IMR-90 (cell line): ENCODE results near the gene MESP2. TPM values are rescaled to one million over a fixed set of nuclear protein-coding genes. Genes with fewer than 3 reads are reported as not detected.
A peak's percentile ranks its signal among the peaks of the same experiment; 100 is the strongest.

Source experiments
- ATAC-seq: fragments of 200-7000 bp; cut with Tn5 transposase; 2 replicates; pipeline ENCODE4 v1.9.1; 2020; ENCODE audit warnings: low read depth, mild to moderate bottlenecking, moderate library complexity
- BruUV-seq: library from RNA; stranded (reverse); fragments of 400-500 nt; replicated peaks from 2 replicates; lab custom pipeline; 2021; lab: Mats Ljungman, UMichigan
- CTCF ChIA-PET: fragments of 300-600 bp; formaldehyde crosslinking; extraction: SDS; loops from one replicate; lab custom pipeline; 2021; ENCODE audit warnings: antibody characterized with exemption; lab: Yijun Ruan, JAX
- POLR2A ChIA-PET: fragments of 300-600 bp; sonication (Branson Sonifier 250); formaldehyde crosslinking; loops from one replicate; lab custom pipeline; 2022; ENCODE audit warnings: antibody characterized with exemption; ENCODE audit not compliant: unreplicated experiment; lab: Charles Lee
- DNase-seq: peaks from one replicate; pipeline ENCODE4 v3.0.0; 2013
- H2AFZ ChIP-seq: replicated peaks from 2 replicates; pipeline ENCODE3; 2013; ENCODE audit warnings: low read length, mild to moderate bottlenecking; ENCODE audit not compliant: poor library complexity
- H2AK5ac ChIP-seq: 2 replicates; pipeline ENCODE4 v1.6.1; 2013; ENCODE audit warnings: low read depth, low read length, inconsistent platforms
- H2AK9ac ChIP-seq: replicated peaks from 2 replicates; pipeline ENCODE3; 2013; ENCODE audit warnings: mild to moderate bottlenecking, low read depth, low read length, moderate library complexity; ENCODE audit not compliant: poor library complexity
- H2BK120ac ChIP-seq: 2 replicates; pipeline ENCODE4 v1.6.1; 2013; ENCODE audit warnings: low read depth, low read length, inconsistent platforms
- H2BK15ac ChIP-seq: 3 replicates; pipeline ENCODE4 v1.6.1; 2013; ENCODE audit warnings: low read depth, low read length, inconsistent platforms
- H2BK20ac ChIP-seq: 2 replicates; pipeline ENCODE4 v1.6.1; 2013; ENCODE audit warnings: low read depth, mild to moderate bottlenecking, inconsistent platforms, low read length, moderate library complexity
- H2BK5ac ChIP-seq: 2 replicates; pipeline ENCODE4 v1.6.1; 2013; ENCODE audit warnings: mild to moderate bottlenecking, low read depth, low read length, inconsistent platforms; ENCODE audit not compliant: poor library complexity, severe bottlenecking
- H3K14ac ChIP-seq: replicated peaks from 2 replicates; pipeline ENCODE4 v1.6.1; 2013; ENCODE audit warnings: low read depth, low read length, inconsistent platforms
- H3K18ac ChIP-seq: 2 replicates; pipeline ENCODE4 v1.6.1; 2013; ENCODE audit warnings: low read depth, low read length, control low read depth
- H3K23ac ChIP-seq: 2 replicates; pipeline ENCODE4 v1.6.1; 2013; ENCODE audit warnings: low read depth, low read length, inconsistent platforms
- H3K27ac ChIP-seq: 2 replicates; pipeline ENCODE4 v1.5.1; 2013; ENCODE audit warnings: mild to moderate bottlenecking, control low read depth, low read length; ENCODE audit not compliant: insufficient read depth
- H3K27me3 ChIP-seq: 2 replicates; pipeline ENCODE4 v1.6.1; 2013; ENCODE audit warnings: low read length; ENCODE audit not compliant: control insufficient read depth, insufficient read depth
- H3K36me3 ChIP-seq: 2 replicates; pipeline ENCODE4 v1.6.1; 2013; ENCODE audit warnings: low read length, mixed read lengths; ENCODE audit not compliant: control insufficient read depth, insufficient read depth
- H3K4ac ChIP-seq: 2 replicates; pipeline ENCODE4 v1.6.1; 2013; ENCODE audit warnings: low read depth, low read length, inconsistent platforms
- H3K4me1 ChIP-seq: 2 replicates; pipeline ENCODE4 v1.6.1; 2013; ENCODE audit warnings: low read length, mixed read lengths; ENCODE audit not compliant: control insufficient read depth, insufficient read depth
- H3K4me2 ChIP-seq: 2 replicates; pipeline ENCODE4 v1.6.1; 2013; ENCODE audit warnings: low read depth, mild to moderate bottlenecking, control low read depth, low read length, moderate library complexity
- H3K4me3 ChIP-seq: 2 replicates; pipeline ENCODE4 v1.5.1; 2013; ENCODE audit warnings: low read depth, mild to moderate bottlenecking, control low read depth, low read length, moderate library complexity; ENCODE audit not compliant: insufficient read depth
- H3K56ac ChIP-seq: 2 replicates; pipeline ENCODE4 v1.6.1; 2013; ENCODE audit warnings: low read length, inconsistent platforms; ENCODE audit not compliant: insufficient read depth; ENCODE audit errors: extremely low read depth
- H3K79me1 ChIP-seq, 2 experiments: 2 replicates each; pipeline ENCODE4 v1.6.1; 2013; ENCODE audit warnings: low read length in 2 of 2, inconsistent platforms in 1 of 2, low read depth in 1 of 2
- H3K9ac ChIP-seq: 2 replicates; pipeline ENCODE4 v1.6.1; 2013; ENCODE audit warnings: low read depth, low read length, control low read depth
- H3K9me1 ChIP-seq: 2 replicates; pipeline ENCODE4 v1.6.1; 2013; ENCODE audit warnings: low read length, inconsistent platforms; ENCODE audit not compliant: insufficient read depth
- H3K9me3 ChIP-seq: 2 replicates; pipeline ENCODE4 v1.6.1; 2013; ENCODE audit warnings: low read length; ENCODE audit not compliant: control insufficient read depth, insufficient read depth
- H4K20me1 ChIP-seq: 2 replicates; pipeline ENCODE4 v1.6.1; 2013; ENCODE audit warnings: low read length, inconsistent platforms; ENCODE audit not compliant: insufficient read depth
- H4K5ac ChIP-seq: 2 replicates; pipeline ENCODE4 v1.6.1; 2013; ENCODE audit warnings: mild to moderate bottlenecking, low read depth, low read length, control low read depth
- H4K8ac ChIP-seq, 2 experiments: 2 replicates each; pipeline ENCODE4 v1.6.1; 2013; ENCODE audit warnings: low read depth in 2 of 2, low read length in 2 of 2, control low read depth in 1 of 2, inconsistent platforms in 1 of 2
- H4K91ac ChIP-seq: 2 replicates; pipeline ENCODE4 v1.6.1; 2013; ENCODE audit warnings: low read depth, low read length, inconsistent platforms; ENCODE audit not compliant: insufficient read depth
- BHLHE40 ChIP-seq: fragments of 150-350 bp; IDR thresholded peaks from 2 replicates; pipeline ENCODE4 v1.6.1; 2016; ENCODE audit warnings: mild to moderate bottlenecking, low read depth, low read length
- FOS ChIP-seq: fragments of 150-350 bp; IDR thresholded peaks from 2 replicates; pipeline ENCODE4 v1.6.1; 2016; ENCODE audit warnings: low read depth, low read length
- MAFK ChIP-seq: IDR thresholded peaks from 2 replicates; pipeline ENCODE4 v1.6.1; 2012; ENCODE audit warnings: low read depth, low read length, improper control_type of control experiment
- WGBS, 2 experiments: methylation state at CpG; one replicate each; pipeline versions ENCODE4 v1.1.5 to v1.1.7; 2013; ENCODE audit warnings: missing lambda C conversion rate in 2 of 2; ENCODE audit not compliant: insufficient read length in 1 of 2; ENCODE audit errors: extremely low coverage in 2 of 2; 5-methylcytosine and 5-hydroxymethylcytosine counted together
- dilution Hi-C: fragments of 300-500 bp; cut with HindIII; formaldehyde crosslinking; loops from one replicate; pipeline ENCODE4 v1.14.3; 2018; ENCODE audit warnings: low sequenced_read_pairs; ENCODE audit not compliant: unreplicated experiment
- in situ Hi-C: fragments of 300-500 bp; cut with MboI; formaldehyde crosslinking; loops from 3 replicates; pipeline ENCODE4 v1.14.3; 2019; ENCODE audit warnings: low sequenced_read_pairs, inconsistent platforms, mixed read lengths
- intact Hi-C: fragments of 100-400 bp; cut with micrococcal nuclease; formaldehyde crosslinking; loops from 2 replicates; pipeline ENCODE4 v1.10.0; 2022
- polyA plus RNA-seq, 3 experiments: library from polyadenylated mRNA; depleted of rRNA; stranded (reverse); fragments of >200 nt; gene quantifications; 2 replicates each; pipeline ENCODE4 v1.2.3, GENCODE V29; 2012; ENCODE audit warnings: low replicate concordance in 1 of 3
- total RNA-seq: library from RNA; depleted of rRNA; stranded (reverse); fragments of >200 nt; gene quantifications from 2 replicates; pipeline ENCODE4 v1.2.3, GENCODE V29; 2012

MESP2 gene
- total and polyA plus RNA-seq, 2 of the 4 experiments (the other 2 are of a cell fraction): 0.18 to 0.32 TPM

DNA sequence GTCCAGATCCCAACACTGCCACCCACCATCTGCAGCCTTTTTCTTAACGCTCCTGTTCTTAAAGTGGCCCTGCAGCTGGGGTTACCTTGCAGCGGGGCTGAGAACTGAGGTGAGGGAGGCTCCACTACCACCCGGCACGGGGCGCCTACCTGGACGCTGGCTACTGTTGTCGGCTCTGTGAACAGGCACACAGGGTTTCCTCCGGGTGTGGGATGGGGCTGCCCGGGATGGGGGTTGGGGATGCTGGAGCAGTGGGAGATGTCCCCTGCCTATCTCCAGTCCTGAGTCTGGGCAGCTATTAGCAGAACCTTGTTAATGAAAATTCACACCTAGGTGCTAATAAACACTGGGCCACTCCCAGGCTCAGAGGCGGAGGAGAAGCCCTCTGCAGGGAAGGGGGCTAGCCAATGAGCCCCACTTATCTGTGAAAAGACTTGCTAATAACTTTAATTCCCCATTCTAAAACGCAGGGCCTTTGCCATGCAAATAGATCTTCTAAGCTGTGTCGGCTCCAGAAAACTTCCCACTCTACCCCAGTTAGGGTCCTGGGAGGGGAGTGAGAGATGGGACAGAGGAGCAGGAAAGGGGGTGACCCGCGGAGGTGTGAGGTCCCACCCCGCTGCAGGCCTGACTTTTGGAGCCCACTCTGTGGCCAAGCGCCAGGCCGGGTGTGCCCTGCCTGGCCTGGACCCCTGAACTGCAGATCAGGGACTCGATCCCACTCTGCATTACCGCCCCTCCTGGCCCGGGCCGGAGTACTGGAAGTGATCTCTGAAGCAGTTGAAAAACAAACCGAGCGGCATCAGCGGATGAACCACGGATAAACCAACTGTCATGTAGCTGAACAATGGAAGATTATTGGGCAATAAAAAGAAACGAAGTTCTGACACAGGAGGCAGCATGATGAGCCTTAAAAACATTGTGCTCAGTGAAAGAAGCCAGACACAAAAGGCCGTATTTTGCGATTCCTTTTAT is 28.1 kb upstream of the MESP2 start:
- Histone ChIP-seq H3K23ac (no peak overlapping the region), H2AFZ (peak overlapping the region; percentile 37), H3K27me3 (peaks cover 45% of the 10 kb centered on the region), H3K79me1 (no peaks in the 10 kb centered on the region), H3K14ac (no peak overlapping the region), H3K18ac (no peak overlapping the region), H3K56ac (no peak overlapping the region), H4K8ac (no peak overlapping the region), H2BK20ac (no peak overlapping the region), H2BK5ac (no peak overlapping the region), H4K91ac (no peak overlapping the region), H3K9ac (no peak overlapping the region), H3K4me2 (no peak overlapping the region), H2AK5ac (no peak overlapping the region), H2AK9ac (peak overlapping the region; percentile 45), H3K9me1 (no peaks in the 10 kb centered on the region), H4K20me1 (no peaks in the 10 kb centered on the region), H2BK120ac (no peak overlapping the region), H3K36me3 (no peaks in the 10 kb centered on the region), H3K4me3 (no peak overlapping the region), H3K4me1 (no peaks in the 10 kb centered on the region), H4K5ac (no peak overlapping the region), H3K27ac (no peak overlapping the region), H2BK15ac (no peak overlapping the region), H3K9me3 (no peaks in the 10 kb centered on the region), H3K4ac (no peak overlapping the region)
- TF ChIP-seq BHLHE40: no peak
- TF ChIP-seq FOS: no peak
- no peak for TF ChIP-seq MAFK
- intact Hi-C loops (no loop called here), dilution Hi-C loops (no loop called here), in situ Hi-C loops (no loop called here)
- no TSS peak for BruUV-seq
- DNase-seq (no peak), ATAC-seq (no peak)
- ChIA-PET CTCF (no interaction called here), POLR2A (no interaction called here)
- WGBS, 2 experiments: 58% methylated on average over 9 of the region's 28 CpGs; no CpG with 5 or more reads in 1 of the 2 experiments
